ENCODE measurements around the gene PACSIN3.

GRCh38 chr11:47215366-47215910 is 29.2 kb upstream of the PACSIN3 start:
- TF ChIP-seq POLR2A (IDR thresholded peaks at IDR 0.05) (no peak), CTCF (IDR thresholded peaks at IDR 0.05) (no peak)
